ENCODE data around the gene ZNRF1.
"Not testable (repeated sequence)": the region's sequence is repeated elsewhere in the genome, so short reads cannot be mapped to it uniquely, and the experiment has no call there.

The ZNRF1 gene

GRCh38 chr16:75003931-75004330 is 5.1 kb downstream of the ZNRF1 start:
- DNase-seq = no peak

- no peak for DNase-seq
Measured at GRCh38 chr16:75004460-75004859, 5.6 kb downstream of the ZNRF1 start.

DNA sequence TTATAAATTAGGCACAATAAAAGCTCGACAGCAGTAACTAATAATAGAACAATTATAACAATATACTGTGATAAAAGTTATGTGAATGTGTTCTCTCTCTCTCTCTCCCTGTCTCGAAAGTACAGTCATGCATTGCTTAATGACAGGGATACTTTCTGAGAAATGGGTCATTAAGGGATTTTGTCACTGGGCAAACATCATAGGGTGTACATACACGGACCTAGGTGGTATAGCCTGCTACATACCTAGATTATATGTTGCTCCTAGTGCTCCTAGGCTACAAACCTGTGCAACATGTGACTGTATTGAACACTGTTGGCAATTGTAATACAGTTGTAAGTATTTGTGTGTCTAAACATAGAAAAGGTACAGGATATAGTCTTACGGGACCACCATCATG is 6.9 kb downstream of the ZNRF1 start:
- DNase-seq = no peak

- DNase-seq = no peak
Measured at GRCh38 chr16:75007443-75007842, 8.6 kb downstream of the ZNRF1 start.

DNA sequence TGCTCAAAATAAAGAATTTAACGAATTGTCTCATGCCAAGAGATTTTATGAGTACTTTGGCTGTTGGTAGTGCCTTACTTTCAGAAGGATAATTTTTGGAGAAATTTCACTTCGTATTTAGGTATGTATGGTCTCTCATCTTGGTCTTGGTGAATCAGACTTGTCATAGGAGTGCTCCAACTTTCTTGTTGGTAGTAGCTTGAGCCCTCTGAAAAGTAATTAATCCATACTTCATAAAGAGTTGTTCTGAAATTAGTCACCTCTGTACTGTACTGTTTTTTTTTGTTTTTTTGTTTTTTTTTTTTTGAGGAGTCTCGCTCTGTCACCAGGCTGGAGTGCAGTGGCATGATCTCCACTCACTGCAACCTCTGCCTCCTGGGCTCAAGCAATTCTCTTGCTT is 11.6 kb downstream of the ZNRF1 start:
- no peak for DNase-seq

DNA sequence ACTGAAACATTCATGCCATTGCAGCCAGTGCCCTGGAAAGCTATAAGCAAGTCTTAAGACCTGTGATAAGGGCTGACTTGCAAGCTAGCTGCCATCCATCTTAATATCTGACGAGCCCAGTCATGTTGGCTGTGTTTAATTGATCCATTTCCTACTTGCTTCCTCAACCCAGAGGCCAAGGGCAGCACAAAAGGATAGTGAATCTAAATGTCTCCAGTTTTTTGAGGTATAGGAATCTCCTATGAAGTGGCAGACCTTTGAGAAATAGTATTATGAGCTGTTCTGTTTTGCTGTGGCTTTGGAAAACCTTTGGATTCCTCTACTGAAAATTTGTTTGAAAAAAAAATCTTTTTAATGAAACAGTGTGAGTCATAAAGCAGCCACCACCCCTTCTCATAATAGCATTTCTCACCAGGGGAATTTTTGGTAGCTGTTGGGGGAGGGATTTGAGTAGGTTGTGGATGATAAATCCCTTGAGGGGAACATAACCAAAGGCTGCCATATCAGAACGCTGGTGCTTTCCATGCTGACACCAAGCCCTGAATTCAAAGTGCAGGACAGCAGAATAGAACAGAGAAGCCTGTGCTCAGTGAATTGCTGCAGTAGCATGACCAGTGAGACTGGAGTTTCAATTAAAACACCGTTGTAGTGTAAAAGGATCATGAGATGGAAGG is 12.9 kb downstream of the ZNRF1 start:
- no peak for DNase-seq

DNA sequence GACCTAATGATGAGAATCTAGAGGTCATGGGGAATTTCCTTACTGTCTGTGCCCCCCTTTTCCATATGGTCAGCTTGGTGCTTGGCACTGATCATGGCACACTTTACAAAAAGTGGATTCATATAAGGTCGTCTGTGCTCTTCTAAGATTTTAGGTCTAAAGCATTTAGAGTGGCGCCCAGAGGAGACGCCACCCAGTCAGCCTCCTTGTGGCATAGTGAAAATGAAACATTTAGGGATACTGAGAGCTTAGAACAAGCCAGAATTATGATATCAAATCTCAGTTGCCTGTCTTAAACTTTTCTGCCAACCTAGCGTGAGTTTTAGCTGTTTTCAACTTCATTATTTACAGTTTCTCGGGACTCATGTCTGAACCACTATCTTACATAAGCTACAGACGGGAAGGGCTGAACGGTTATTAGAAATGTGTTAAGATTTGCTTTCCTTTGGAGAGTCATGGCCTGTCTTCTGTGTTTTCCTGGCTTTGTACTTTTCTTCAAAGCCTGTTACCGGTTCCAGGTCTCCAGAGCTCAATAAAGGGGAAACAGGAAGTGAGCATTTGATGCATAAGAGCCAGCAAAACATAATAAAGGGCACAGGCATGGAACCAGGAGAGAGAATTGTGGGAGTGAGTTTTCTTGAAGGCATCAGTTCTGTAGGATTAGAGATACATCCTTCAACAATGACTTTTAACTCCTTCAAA is 13.7 kb downstream of the ZNRF1 start:
- no peak for DNase-seq

GRCh38 chr16:75013123-75013522 is 14.3 kb downstream of the ZNRF1 start:
- DNase-seq = not testable (repeated sequence)

GRCh38 chr16:75014318-75014717 is 15.5 kb downstream of the ZNRF1 start:
- DNase-seq = no peak

- DNase-seq = not testable (repeated sequence)
Measured at GRCh38 chr16:75016451-75017081, 17.7 kb downstream of the ZNRF1 start.

DNA sequence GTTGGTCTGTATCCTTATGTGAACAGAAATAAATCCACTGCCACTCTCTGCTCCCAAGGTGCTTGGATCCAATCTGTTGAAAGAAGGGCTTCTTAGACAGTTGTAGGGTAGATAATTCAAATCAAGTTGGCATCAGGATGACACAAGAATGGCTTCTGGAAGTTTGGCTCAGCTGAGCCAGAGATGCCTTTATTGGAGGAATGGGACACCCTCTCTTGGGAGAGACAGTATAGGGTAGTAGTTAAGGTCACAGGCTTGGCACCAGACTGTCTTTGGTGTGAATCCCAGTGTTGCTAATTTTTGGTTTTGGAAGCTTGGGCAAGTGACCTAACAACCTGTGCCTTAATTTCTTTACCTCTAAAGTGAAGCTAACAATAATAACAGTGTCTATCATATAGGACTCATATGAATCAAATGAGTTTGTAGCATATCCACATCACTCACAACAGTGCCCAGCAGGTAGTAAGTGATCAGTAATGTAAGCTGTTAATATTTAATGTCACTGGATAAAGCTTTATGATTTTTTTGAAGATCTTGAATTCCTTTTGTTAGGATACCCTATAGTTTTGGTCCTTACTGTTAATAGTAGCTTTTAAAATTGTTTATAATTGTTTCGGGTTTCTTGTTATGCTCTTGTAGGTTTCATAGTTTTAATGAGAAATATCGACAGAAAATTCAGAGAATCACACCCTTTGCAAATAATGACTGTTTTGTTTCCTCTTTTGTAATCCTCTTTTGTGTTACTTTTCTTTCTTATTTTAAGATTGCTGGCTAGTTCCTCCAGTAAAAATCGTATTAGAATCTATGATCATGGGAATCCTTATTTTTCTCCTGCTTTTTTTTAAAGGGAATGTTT is 19.1 kb downstream of the ZNRF1 start:
- no peak for DNase-seq

- DNase-seq = no peak
Measured at GRCh38 chr16:75019007-75019406, 20.2 kb downstream of the ZNRF1 start.

- no peak for DNase-seq
Measured at GRCh38 chr16:75019586-75019985, 20.8 kb downstream of the ZNRF1 start.

DNA sequence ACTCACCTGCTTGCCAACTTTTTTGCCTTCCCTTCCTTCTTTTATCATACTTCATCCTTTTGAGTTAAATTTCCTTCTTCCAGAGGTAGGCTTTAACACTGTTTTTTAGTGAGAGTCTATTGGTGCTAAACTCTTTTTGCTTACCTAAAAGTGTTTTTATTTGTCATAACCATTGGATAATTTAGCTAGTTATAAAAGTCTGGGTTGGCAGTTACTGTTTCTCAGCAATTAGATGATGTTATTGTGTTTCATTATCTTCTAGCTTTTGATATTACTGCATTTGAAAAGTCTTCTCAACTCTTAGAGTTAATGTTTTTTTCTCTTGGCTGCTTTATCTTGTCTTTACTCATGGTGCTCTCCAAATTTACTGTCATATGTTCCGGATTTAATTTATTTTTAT is 22.6 kb downstream of the ZNRF1 start:
- no peak for DNase-seq

DNA sequence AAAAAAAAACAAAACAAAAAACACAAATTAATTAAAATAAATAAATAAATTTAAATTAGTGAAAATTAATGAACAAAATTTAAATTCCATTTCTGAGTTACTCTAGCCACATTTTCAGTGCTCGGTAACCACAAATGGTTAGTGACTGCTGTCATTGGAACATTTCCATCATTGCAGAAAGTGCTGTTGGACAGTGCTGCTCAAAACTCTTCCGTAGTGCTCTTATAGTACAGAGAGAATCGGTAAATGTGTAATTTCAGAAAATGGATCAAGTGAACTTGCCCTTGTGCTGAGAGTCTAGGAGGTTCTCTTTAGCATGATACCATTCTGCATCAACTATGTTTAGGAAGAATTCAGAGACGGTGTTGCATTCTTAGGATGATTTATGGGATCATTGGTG is 23.7 kb downstream of the ZNRF1 start:
- no peak for DNase-seq

DNA sequence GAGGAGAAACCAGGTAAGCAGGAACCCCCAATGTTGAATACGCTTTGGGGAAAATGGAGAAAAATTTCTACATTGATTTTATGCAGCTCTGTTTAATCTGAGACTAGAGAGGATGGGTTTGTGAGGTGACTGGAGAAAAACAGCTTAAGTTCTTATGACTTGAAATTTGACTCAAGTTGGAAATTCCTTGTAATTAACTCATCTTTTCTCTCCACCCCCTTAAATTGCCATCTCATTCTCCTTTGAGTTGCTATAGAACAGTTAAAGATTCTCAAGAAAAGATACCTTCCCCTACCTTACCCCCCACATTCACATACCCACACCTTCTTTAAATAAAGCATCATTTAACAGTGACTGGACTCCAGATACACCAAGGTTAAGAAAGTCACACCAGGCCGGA is 24.2 kb downstream of the ZNRF1 start:
- no peak for DNase-seq

- no peak for DNase-seq
Measured at GRCh38 chr16:75024182-75024581, 25.4 kb downstream of the ZNRF1 start.

- DNase-seq = no peak
Measured at GRCh38 chr16:75024594-75024993, 25.8 kb downstream of the ZNRF1 start.

- no peak for DNase-seq
Measured at GRCh38 chr16:75025761-75026160, 26.9 kb downstream of the ZNRF1 start.

DNA sequence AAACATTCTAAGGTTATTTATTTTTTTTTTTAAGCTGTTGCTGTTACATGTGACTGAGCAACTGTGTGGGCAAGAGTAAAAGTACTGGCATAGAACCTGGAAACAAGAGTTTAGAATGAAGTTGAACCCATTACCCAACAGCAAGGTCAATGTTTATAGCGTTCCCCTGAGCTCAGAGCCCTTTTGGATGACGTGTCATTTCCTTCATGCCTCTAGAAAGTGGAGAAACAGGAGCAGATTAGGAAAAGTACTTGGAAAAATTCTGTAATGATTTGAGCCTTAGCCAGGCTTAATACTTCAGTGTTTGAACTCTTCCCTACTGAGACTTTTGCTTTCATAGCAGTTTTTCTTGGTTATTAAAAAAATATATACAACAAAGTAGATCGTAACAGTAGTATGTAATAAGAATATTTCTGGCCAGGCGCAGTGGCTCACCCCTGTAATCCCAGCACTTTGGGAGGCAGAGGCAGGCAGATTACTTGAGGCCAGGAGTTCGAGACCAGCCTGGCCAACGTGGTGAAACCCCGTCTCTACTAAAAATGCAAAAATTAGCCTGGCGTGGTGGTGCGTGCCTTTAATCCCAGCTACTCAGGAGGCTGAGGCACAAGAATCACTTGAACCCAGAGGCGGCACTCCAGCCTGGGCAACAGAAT is 27.5 kb downstream of the ZNRF1 start:
- DNase-seq = not testable (repeated sequence)

GRCh38 chr16:75026892-75027391 is 28.1 kb downstream of the ZNRF1 start:
- DNase-seq = no peak

GRCh38 chr16:75027520-75028300 is 28.9 kb downstream of the ZNRF1 start:
- no peak for DNase-seq

All from COR-L47 (cell line).